OCI-LY3 (cell line): ENCODE measurements around the gene TMC2.

Experiments
- CTCF ChIP-seq: fragments of 200-600, 300-600 bp; sonication (generic); IDR thresholded peaks from 2 replicates; pipeline ENCODE4 v1.5.1; 2014; ENCODE audit warnings: antibody characterized with exemption, low read length, low read depth
- EZH2phosphoT487 ChIP-seq: fragments of 200-600 bp; shearing (Covaris generic); IDR thresholded peaks from 2 replicates; pipeline ENCODE4 v1.6.1; 2018; ENCODE audit warnings: antibody characterized with exemption, mixed run types, low read depth

GRCh38 chr20:2558581-2559278, 22.4 kb downstream of the TMC2 start:
- no peak for TF ChIP-seq CTCF
- TF ChIP-seq EZH2phosphoT487: no peak
